ENCODE data around the gene MYO1D. TPM values are rescaled to one million over a fixed set of nuclear protein-coding genes. Genes with fewer than 3 reads are reported as not detected.

MYO1D gene
- polyA plus RNA-seq, 3 donors: 27.1 to 29.8 (median 27.4) TPM

- DNase-seq (ENCODE audit: extremely low read depth in 1 of 11, low read depth in 9 of 11, low spot score in 4 of 11): no peak
Measured at GRCh38 chr17:32588135-32588534, 288.8 kb downstream of the MYO1D start.

- no peak for DNase-seq (ENCODE audit: extremely low read depth in 1 of 11, low read depth in 9 of 11, low spot score in 4 of 11)
Measured at GRCh38 chr17:32586666-32587065, 290.3 kb downstream of the MYO1D start.

- DNase-seq (ENCODE audit: extremely low read depth in 1 of 11, low read depth in 9 of 11, low spot score in 4 of 11): no peak
Measured at GRCh38 chr17:32584792-32585191, 292.1 kb downstream of the MYO1D start.

- DNase-seq (ENCODE audit: extremely low read depth in 1 of 11, low read depth in 9 of 11, low spot score in 4 of 11): no peak
Measured at GRCh38 chr17:32583053-32583452, 293.9 kb downstream of the MYO1D start.

- DNase-seq (ENCODE audit: extremely low read depth in 1 of 11, low read depth in 9 of 11, low spot score in 4 of 11): no peak
Measured at GRCh38 chr17:32575852-32576251, 301.1 kb downstream of the MYO1D start.

GRCh38 chr17:32570081-32570396, 306.9 kb downstream of the MYO1D start:
- no peak for DNase-seq (ENCODE audit: extremely low read depth in 1 of 11, low read depth in 9 of 11, low spot score in 4 of 11)

- DNase-seq (ENCODE audit: extremely low read depth in 1 of 11, low read depth in 9 of 11, low spot score in 4 of 11): no peak
Measured at GRCh38 chr17:32569171-32570080, 307.5 kb downstream of the MYO1D start.

GRCh38 chr17:32568705-32569104, 308.2 kb downstream of the MYO1D start:
- DNase-seq (ENCODE audit: extremely low read depth in 1 of 11, low read depth in 9 of 11, low spot score in 4 of 11): no peak

- DNase-seq (ENCODE audit: extremely low read depth in 1 of 11, low read depth in 9 of 11, low spot score in 4 of 11): no peak
Measured at GRCh38 chr17:32567511-32567910, 309.4 kb downstream of the MYO1D start.

GRCh38 chr17:32567086-32567485, 309.8 kb downstream of the MYO1D start:
- DNase-seq (ENCODE audit: extremely low read depth in 1 of 11, low read depth in 9 of 11, low spot score in 4 of 11): no peak

- DNase-seq (ENCODE audit: extremely low read depth in 1 of 11, low read depth in 9 of 11, low spot score in 4 of 11): no peak
Measured at GRCh38 chr17:32566303-32566702, 310.6 kb downstream of the MYO1D start.

GRCh38 chr17:32565401-32565800, 311.5 kb downstream of the MYO1D start:
- no peak for DNase-seq (ENCODE audit: extremely low read depth in 1 of 11, low read depth in 9 of 11, low spot score in 4 of 11)

- DNase-seq (ENCODE audit: extremely low read depth in 1 of 11, low read depth in 9 of 11, low spot score in 4 of 11): no peak
Measured at GRCh38 chr17:32564325-32564724, 312.6 kb downstream of the MYO1D start.

GRCh38 chr17:32563583-32563982, 313.3 kb downstream of the MYO1D start:
- DNase-seq (ENCODE audit: extremely low read depth in 1 of 11, low read depth in 9 of 11, low spot score in 4 of 11): no peak

- no peak for DNase-seq (ENCODE audit: extremely low read depth in 1 of 11, low read depth in 9 of 11, low spot score in 4 of 11)
Measured at GRCh38 chr17:32558997-32559650, 317.8 kb downstream of the MYO1D start.

GRCh38 chr17:32558326-32558955, 318.5 kb downstream of the MYO1D start:
- no peak for DNase-seq (ENCODE audit: extremely low read depth in 1 of 11, low read depth in 9 of 11, low spot score in 4 of 11)

- no peak for DNase-seq (ENCODE audit: extremely low read depth in 1 of 11, low read depth in 9 of 11, low spot score in 4 of 11)
Measured at GRCh38 chr17:32555611-32556310, 321.2 kb downstream of the MYO1D start.

GRCh38 chr17:32553168-32553567, 323.8 kb downstream of the MYO1D start:
- no peak for DNase-seq (ENCODE audit: extremely low read depth in 1 of 11, low read depth in 9 of 11, low spot score in 4 of 11)

- no peak for DNase-seq (ENCODE audit: extremely low read depth in 1 of 11, low read depth in 9 of 11, low spot score in 4 of 11)
Measured at GRCh38 chr17:32552280-32552679, 324.6 kb downstream of the MYO1D start.
